ENCODE measurements around the gene TP63.

- TF ChIP-seq CTCF (IDR thresholded peaks at IDR 0.05) (no peak), POLR2A (IDR thresholded peaks at IDR 0.05) (no peak)
These were observed 5.6 kb upstream of the TP63 start for GRCh38 chr3:189625572-189625971.

Measured in uterus (tissue), 2 donors.